Measurements from ENCODE around the gene APOL6.

GRCh38 chr22:35632935-35633334 lies 15.3 kb upstream of the APOL6 start:
- TF ChIP-seq CTCF (conservative IDR thresholded peaks at IDR 0.05 in 1 of 2, IDR thresholded peaks at IDR 0.05 in 1 of 2; ENCODE audit: low read depth in 1 of 2, low read length in 2 of 2): no peak
- TF ChIP-seq EZH2 (IDR thresholded peaks at IDR 0.05; ENCODE audit: low read length, missing control alignments): no peak

Measured in fibroblast of lung (primary cell).